ENCODE results near the gene GPR4.

DNA sequence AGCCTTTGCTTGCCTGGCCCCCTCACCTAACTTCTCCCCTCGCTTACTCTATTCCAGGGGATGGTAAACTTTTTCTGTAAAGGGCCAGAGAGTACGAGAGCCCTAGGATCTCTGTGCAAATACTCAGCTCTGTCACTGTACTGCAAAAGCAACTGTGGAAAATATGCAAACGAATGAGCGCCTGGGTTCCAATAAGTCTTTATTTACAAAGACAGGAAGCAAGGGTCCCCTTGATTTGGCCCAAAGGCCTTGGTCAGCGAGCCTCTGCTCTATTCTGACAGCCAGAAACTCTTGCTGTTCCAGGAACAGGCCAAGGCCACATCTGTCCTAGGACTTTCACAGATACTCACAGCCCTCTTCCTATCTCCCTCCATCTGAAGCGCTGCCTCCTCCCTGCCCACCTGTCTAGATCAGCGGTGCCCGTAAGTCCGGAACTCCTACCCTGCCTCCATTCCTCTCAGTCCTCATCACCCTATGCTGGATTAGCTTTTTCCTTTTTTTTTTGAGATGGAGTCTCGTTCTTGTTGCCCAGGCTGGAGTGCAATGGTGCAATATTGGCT, 54.7 kb downstream of the GPR4 start:
- TF ChIP-seq, protein P1, sequence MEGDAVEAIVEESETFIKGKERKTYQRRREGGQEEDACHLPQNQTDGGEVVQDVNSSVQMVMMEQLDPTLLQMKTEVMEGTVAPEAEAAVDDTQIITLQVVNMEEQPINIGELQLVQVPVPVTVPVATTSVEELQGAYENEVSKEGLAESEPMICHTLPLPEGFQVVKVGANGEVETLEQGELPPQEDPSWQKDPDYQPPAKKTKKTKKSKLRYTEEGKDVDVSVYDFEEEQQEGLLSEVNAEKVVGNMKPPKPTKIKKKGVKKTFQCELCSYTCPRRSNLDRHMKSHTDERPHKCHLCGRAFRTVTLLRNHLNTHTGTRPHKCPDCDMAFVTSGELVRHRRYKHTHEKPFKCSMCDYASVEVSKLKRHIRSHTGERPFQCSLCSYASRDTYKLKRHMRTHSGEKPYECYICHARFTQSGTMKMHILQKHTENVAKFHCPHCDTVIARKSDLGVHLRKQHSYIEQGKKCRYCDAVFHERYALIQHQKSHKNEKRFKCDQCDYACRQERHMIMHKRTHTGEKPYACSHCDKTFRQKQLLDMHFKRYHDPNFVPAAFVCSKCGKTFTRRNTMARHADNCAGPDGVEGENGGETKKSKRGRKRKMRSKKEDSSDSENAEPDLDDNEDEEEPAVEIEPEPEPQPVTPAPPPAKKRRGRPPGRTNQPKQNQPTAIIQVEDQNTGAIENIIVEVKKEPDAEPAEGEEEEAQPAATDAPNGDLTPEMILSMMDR (IDR thresholded peaks at IDR 0.05; ENCODE audit: poor library complexity): no peak
- TF ChIP-seq EZH2 (IDR thresholded peaks at IDR 0.05; ENCODE audit: borderline replicate concordance) (no peak), EZH2phosphoT487 (IDR thresholded peaks at IDR 0.05; ENCODE audit: low read depth, severe bottlenecking, unreplicated experiment) (no peak)

Data from hepatocyte (in vitro differentiated cells).